Left lung (tissue), 10 donors: ENCODE results near the gene HCAR2. TPM values are rescaled to one million over a fixed set of nuclear protein-coding genes. Genes with fewer than 3 reads are reported as not detected.

Experiments
- ATAC-seq: fragments of 200-7000 bp; cut with Tn5 transposase; one replicate; pipeline ENCODE4 v1.9.1; 2020; ENCODE audit warnings: moderate library complexity
- DNase-seq, 4 donors: peaks; one replicate each; pipeline ENCODE4 v3.0.0-alpha.2; 2013 to 2020
- H3K27ac ChIP-seq, 2 donors: fragments of 200-600 bp; sonication (generic) in 1 of 2; one replicate each; pipeline versions ENCODE4 v1.5.0 to v1.8.0; 2020 to 2021
- H3K27me3 ChIP-seq, 2 donors: fragments of 200-600 bp; sonication (generic) in 1 of 2; one replicate each; pipeline versions ENCODE4 v1.5.0 to v1.8.0; 2020 to 2021
- H3K36me3 ChIP-seq, 2 donors: fragments of 200-600 bp; sonication (generic) in 1 of 2; one replicate each; pipeline versions ENCODE4 v1.5.0 to v1.8.0; 2020 to 2021
- H3K4me1 ChIP-seq, 2 donors: fragments of 200-600 bp; one replicate each; pipeline ENCODE4 v1.8.0; 2021
- H3K4me3 ChIP-seq, 2 donors: fragments of 200-600 bp; sonication (generic) in 1 of 2; one replicate each; pipeline versions ENCODE4 v1.5.0 to v1.8.0; 2020 to 2021; ENCODE audit warnings: mild to moderate bottlenecking in 1 of 2
- H3K9me3 ChIP-seq, 2 donors: fragments of 200-600 bp; sonication (generic) in 1 of 2; one replicate each; pipeline versions ENCODE4 v1.5.0 to v1.8.0; 2020 to 2021
- intact Hi-C, 2 donors: fragments of 100-400 bp; cut with DNase I; formaldehyde crosslinking; loops; one replicate each; pipeline versions ENCODE4 v1.11.2 to v1.14.2; 2022
- polyA plus RNA-seq, 6 donors: library from polyadenylated mRNA; unstranded; fragments of 120-200 nt; gene quantifications; one replicate each; pipeline ENCODE4 v1.2.1, GENCODE V29; 2013; ENCODE audit not compliant: insufficient read length in 6 of 6
- total RNA-seq, 2 donors: library from RNA; stranded (reverse); fragmentation: NEBNext Ultra II Directional; extraction: Animal tissue kit (Norgen Biotek cat#: 25700); gene quantifications; one replicate each; pipeline ENCODE4 v1.2.1, GENCODE V29; 2021
- TF ChIP-seq, protein P1 (sequence below), 2 donors: fragments of 200-600 bp; sonication (generic) in 1 of 2; IDR thresholded peaks; one replicate each; pipeline versions ENCODE4 v1.5.0 to v1.8.0; 2021; ENCODE audit warnings: antibody characterized with exemption in 2 of 2
- donor health status: DM: no; HTN: yes; CAD: no.
- donor health status: DM: no; HTN: no; CAD: no.

The HCAR2 gene
- total and polyA plus RNA-seq, 8 donors: 0.10 to 5.1 (median 0.25) TPM

DNA sequence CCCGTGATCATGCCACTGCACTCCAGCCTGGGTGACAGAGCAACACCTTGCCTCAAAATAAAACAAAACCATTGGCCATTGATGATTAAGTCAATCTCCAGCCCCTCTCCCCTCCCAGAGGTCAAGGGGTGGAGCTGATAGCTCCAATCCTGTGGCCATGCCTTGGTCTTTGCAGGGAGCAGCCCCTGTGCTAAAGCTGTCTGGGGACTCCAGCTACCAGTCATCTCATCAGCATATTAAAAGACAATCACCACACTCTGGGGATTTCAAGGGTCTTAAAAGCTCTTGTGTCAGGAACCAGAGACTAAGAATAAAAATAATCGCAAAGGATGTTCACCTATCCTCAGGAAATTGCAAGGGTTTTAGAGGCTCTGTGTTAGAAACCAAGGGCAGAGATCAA lies 30.6 kb downstream of the HCAR2 start:
- Histone ChIP-seq H3K27ac (no peak overlapping the region), H3K4me3 (no peak overlapping the region), H3K36me3 (no peaks in the 10 kb centered on the region), H3K4me1 (no peaks in the 10 kb centered on the region), H3K9me3 (no peaks in the 10 kb centered on the region), H3K27me3 (no peaks in the 10 kb centered on the region)
- TF ChIP-seq, protein P1, sequence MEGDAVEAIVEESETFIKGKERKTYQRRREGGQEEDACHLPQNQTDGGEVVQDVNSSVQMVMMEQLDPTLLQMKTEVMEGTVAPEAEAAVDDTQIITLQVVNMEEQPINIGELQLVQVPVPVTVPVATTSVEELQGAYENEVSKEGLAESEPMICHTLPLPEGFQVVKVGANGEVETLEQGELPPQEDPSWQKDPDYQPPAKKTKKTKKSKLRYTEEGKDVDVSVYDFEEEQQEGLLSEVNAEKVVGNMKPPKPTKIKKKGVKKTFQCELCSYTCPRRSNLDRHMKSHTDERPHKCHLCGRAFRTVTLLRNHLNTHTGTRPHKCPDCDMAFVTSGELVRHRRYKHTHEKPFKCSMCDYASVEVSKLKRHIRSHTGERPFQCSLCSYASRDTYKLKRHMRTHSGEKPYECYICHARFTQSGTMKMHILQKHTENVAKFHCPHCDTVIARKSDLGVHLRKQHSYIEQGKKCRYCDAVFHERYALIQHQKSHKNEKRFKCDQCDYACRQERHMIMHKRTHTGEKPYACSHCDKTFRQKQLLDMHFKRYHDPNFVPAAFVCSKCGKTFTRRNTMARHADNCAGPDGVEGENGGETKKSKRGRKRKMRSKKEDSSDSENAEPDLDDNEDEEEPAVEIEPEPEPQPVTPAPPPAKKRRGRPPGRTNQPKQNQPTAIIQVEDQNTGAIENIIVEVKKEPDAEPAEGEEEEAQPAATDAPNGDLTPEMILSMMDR (IDR thresholded peaks at IDR 0.05): no peak
- ATAC-seq (no peak), DNase-seq (no peak)
- intact Hi-C loops: no loop called here

DNA sequence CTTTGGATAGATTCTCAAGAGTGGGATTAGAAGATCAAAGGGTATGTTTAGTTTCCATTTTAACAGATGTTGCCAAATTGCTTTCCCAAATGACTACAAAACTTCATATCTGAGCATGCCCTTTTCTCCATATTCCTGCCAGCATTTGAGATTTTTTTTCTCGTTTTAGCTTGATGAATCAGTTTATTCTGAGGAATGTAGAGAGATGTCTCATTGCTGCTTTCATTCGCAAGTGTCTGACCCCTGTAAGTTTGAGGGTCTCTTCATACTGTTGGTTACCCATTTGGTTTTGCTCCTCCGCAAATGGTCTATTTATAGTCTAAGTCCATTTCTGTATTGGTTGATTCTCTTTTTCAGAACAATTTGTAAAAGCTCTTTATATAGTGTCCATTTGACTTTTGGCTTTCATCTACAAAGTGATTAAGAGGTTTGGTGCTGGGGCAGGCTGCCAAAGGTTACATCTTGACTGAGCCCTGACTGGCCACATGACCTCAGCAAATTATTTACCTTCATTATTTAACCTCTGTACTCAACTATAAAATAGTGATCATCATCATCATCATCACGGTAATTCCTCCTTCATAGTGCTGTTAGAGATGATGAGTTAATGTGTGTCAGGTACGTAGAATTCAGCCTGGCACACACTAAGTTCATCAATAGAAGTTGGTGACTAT lies 33.6 kb downstream of the HCAR2 start:
- no peak overlapping the region for H3K4me3 ChIP-seq
- H3K36me3 ChIP-seq: no peaks in the 10 kb centered on the region
- ATAC-seq: no peak
- H3K4me1 ChIP-seq: no peaks in the 10 kb centered on the region
- H3K27ac ChIP-seq: no peak overlapping the region
- TF ChIP-seq, protein P1 (IDR thresholded peaks at IDR 0.05): no peak
- intact Hi-C loops: no loop called here
- no peaks in the 10 kb centered on the region for H3K27me3 ChIP-seq
- DNase-seq: no peak
- H3K9me3 ChIP-seq: no peaks in the 10 kb centered on the region

DNA sequence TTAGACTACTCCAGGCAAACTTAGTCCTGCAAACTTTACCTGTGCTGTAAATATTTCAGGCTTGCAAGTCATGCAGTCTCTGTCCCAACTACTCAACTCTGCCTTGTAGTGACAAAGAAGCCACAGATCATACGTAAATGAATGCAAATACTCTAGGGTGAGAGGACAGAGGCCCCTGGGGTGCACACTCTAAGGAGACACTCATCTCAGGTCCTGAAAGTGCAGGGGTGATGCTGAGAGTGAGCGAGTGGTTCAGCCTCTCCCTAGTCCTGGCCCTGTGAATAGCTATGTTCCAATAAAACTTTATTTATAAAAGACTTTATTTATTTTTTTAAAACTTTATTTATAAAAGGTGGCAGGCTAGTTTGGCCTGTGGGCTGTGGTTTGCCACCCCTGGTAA lies 34.9 kb downstream of the HCAR2 start:
- H3K27ac ChIP-seq: no peak overlapping the region
- TF ChIP-seq, protein P1 (IDR thresholded peaks at IDR 0.05): no peak
- ATAC-seq (no peak), DNase-seq (no peak)
- no peaks in the 10 kb centered on the region for H3K27me3 ChIP-seq
- H3K9me3 ChIP-seq: no peaks in the 10 kb centered on the region
- no peaks in the 10 kb centered on the region for H3K36me3 ChIP-seq
- no peaks in the 10 kb centered on the region for H3K4me1 ChIP-seq
- no peak overlapping the region for H3K4me3 ChIP-seq
- intact Hi-C loops: no loop called here

DNA sequence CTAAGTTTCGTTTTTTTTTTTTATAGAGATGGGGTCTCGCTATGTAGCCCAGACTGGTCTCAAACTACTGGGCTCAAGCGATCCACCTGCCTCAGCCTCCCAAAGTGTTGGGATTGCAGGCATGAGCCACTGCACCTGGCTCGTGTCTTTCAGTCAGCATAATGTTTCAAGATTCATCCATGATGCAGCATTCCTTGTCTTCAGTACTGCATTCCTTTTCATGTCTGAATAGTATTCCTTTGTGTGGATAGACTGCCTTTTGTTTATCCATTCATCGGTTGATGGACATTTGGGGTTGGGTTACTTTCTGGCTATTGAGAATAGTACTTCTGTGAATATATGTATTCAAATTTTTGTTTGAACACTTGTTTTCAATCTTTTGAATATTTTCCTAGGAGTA lies 37.4 kb downstream of the HCAR2 start:
- Histone ChIP-seq H3K36me3 (no peaks in the 10 kb centered on the region), H3K9me3 (no peaks in the 10 kb centered on the region), H3K4me3 (no peak overlapping the region), H3K4me1 (no peaks in the 10 kb centered on the region), H3K27me3 (no peaks in the 10 kb centered on the region), H3K27ac (no peak overlapping the region)
- ATAC-seq (no peak), DNase-seq (no peak)
- intact Hi-C loops: no loop called here
- TF ChIP-seq, protein P1 (IDR thresholded peaks at IDR 0.05): no peak

DNA sequence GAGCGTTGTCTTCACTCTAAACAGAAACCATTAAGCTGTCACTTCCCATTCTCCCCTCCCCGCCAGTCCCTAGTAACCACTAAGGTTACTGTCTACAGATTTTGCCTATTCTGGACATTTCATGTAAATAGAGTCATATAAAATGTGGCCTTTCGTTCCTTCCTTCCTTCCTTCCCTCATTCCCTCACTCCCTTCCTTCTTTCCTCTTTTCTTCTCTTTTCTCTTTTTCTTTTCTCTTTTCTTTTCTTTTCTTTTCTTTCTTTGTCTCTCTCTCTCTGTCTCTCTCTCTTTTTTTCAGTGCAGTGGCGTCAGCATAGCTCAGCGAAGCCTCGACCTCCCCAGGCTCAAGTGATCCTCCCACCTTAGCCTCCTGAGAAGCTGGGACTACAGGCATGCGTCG lies 37.8 kb downstream of the HCAR2 start:
- Histone ChIP-seq H3K4me1 (no peaks in the 10 kb centered on the region), H3K36me3 (no peaks in the 10 kb centered on the region), H3K9me3 (no peaks in the 10 kb centered on the region), H3K27me3 (no peaks in the 10 kb centered on the region), H3K27ac (no peak overlapping the region), H3K4me3 (no peak overlapping the region)
- ATAC-seq (no peak), DNase-seq (no peak)
- TF ChIP-seq, protein P1 (IDR thresholded peaks at IDR 0.05): no peak
- intact Hi-C loops: no loop called here
